Loucy (cell line): ENCODE results near the gene BCL2L12.

ENCODE experiments used
- EZH2phosphoT487 ChIP-seq: fragments of 200-600 bp; IDR thresholded peaks from 2 replicates; pipeline ENCODE4 v1.6.1; 2018; ENCODE audit warnings: antibody characterized with exemption, mild to moderate bottlenecking, moderate library complexity, borderline replicate concordance
- TF ChIP-seq, protein P1 (sequence below): fragments of 200-600 bp; sonication (generic); conservative IDR thresholded peaks from 2 replicates; pipeline ENCODE4 v1.5.1; 2014; ENCODE audit warnings: mild to moderate bottlenecking, antibody characterized with exemption, low read length

DNA sequence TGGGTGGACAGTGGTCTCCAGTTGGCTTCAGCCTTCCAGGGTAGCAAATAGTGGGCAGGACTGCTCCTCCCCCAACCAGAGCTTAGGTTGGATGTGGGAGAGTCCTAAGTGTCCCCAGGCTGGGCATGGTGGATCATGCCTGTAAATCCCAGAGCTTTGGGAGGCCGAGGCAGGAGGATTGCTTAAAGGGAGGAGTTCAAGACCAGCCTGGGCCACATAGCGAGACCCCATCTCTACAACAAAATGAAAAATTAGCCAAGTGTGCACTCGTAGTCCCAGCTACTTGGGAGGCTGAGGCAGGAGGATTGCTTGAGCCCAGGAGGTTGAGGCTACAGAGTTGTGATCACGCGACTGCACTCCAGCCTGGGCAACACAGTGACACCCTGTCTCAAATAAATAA, 33.2 kb upstream of the BCL2L12 start:
- TF ChIP-seq, protein P1, sequence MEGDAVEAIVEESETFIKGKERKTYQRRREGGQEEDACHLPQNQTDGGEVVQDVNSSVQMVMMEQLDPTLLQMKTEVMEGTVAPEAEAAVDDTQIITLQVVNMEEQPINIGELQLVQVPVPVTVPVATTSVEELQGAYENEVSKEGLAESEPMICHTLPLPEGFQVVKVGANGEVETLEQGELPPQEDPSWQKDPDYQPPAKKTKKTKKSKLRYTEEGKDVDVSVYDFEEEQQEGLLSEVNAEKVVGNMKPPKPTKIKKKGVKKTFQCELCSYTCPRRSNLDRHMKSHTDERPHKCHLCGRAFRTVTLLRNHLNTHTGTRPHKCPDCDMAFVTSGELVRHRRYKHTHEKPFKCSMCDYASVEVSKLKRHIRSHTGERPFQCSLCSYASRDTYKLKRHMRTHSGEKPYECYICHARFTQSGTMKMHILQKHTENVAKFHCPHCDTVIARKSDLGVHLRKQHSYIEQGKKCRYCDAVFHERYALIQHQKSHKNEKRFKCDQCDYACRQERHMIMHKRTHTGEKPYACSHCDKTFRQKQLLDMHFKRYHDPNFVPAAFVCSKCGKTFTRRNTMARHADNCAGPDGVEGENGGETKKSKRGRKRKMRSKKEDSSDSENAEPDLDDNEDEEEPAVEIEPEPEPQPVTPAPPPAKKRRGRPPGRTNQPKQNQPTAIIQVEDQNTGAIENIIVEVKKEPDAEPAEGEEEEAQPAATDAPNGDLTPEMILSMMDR: no peak
- no peak for TF ChIP-seq EZH2phosphoT487
